Type B pancreatic cell (in vitro differentiated cells): ENCODE data around the gene SRGAP3. TPM values are rescaled to one million over a fixed set of nuclear protein-coding genes. Genes with fewer than 3 reads are reported as not detected.

ENCODE experiments used
- DNase-seq: peaks from one replicate; pipeline ENCODE4 v3.0.0; 2021; ENCODE audit warnings: mixed read lengths; ENCODE audit not compliant: unreplicated experiment; ENCODE audit errors: extremely low spot score
- H3K27ac Mint-ChIP-seq: 2 replicates; pipeline ENCODE4 v1.8.0; 2021; ENCODE audit warnings: mild to moderate bottlenecking, mixed read lengths
- H3K27me3 Mint-ChIP-seq: 2 replicates; pipeline ENCODE4 v1.8.0; 2021; ENCODE audit warnings: mixed read lengths
- H3K36me3 Mint-ChIP-seq: 2 replicates; pipeline ENCODE4 v1.8.0; 2021; ENCODE audit warnings: mixed read lengths
- H3K4me1 Mint-ChIP-seq: one replicate; pipeline ENCODE4 v1.8.0; 2021; ENCODE audit warnings: mixed read lengths; ENCODE audit not compliant: unreplicated experiment
- H3K4me3 Mint-ChIP-seq: 2 replicates; pipeline ENCODE4 v1.8.0; 2021; ENCODE audit warnings: mild to moderate bottlenecking, mixed read lengths
- H3K9me3 Mint-ChIP-seq: 2 replicates; pipeline ENCODE4 v1.8.0; 2021; ENCODE audit warnings: mixed read lengths
- total RNA-seq: library from RNA; stranded (reverse); gene quantifications from 2 replicates; pipeline ENCODE4 v1.2.1, GENCODE V29; 2021; ENCODE audit warnings: low replicate concordance
- TF ChIP-seq, protein P1 (sequence below): fragments of 200-600 bp; sonication (generic); conservative IDR thresholded peaks from 2 replicates; pipeline ENCODE4 v1.5.0; 2021; ENCODE audit warnings: antibody characterized with exemption, mild to moderate bottlenecking

SRGAP3 gene
- total RNA-seq, 1 donor from 2014 or later: 41.7 TPM

- Mint-ChIP-seq H3K27me3 (no peaks in the 10 kb centered on the region), H3K27ac (no peak overlapping the region), H3K36me3 (peaks cover 3% of the 10 kb centered on the region), H3K4me3 (no peak overlapping the region), H3K9me3 (no peaks in the 10 kb centered on the region), H3K4me1 (peaks cover 44% of the 10 kb centered on the region)
- no peak for DNase-seq
- TF ChIP-seq, protein P1, sequence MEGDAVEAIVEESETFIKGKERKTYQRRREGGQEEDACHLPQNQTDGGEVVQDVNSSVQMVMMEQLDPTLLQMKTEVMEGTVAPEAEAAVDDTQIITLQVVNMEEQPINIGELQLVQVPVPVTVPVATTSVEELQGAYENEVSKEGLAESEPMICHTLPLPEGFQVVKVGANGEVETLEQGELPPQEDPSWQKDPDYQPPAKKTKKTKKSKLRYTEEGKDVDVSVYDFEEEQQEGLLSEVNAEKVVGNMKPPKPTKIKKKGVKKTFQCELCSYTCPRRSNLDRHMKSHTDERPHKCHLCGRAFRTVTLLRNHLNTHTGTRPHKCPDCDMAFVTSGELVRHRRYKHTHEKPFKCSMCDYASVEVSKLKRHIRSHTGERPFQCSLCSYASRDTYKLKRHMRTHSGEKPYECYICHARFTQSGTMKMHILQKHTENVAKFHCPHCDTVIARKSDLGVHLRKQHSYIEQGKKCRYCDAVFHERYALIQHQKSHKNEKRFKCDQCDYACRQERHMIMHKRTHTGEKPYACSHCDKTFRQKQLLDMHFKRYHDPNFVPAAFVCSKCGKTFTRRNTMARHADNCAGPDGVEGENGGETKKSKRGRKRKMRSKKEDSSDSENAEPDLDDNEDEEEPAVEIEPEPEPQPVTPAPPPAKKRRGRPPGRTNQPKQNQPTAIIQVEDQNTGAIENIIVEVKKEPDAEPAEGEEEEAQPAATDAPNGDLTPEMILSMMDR: no peak
Measured at GRCh38 chr3:9168241-9168741, 81.2 kb downstream of the SRGAP3 start.

DNA sequence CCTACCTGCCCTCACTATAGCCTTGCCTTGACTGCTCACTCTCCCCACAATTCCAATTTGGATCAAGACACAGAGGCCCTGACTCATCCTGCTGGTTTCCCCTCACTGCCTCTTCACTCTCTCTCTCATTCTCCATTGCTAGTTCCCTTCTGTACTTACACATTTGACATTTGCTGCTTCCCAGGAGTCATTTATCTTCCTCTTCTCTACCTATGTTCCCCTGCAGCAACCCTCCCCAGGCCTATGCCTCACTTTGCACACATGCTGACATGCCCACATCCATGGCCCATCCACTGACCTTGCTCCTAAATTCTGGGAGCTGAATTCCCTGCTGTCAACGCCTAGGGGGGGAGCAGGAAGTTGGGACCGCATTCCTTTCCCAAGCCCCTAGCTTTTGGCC is 82.2 kb downstream of the SRGAP3 start:
- Mint-ChIP-seq H3K4me3 (no peak overlapping the region), H3K36me3 (peaks cover 3% of the 10 kb centered on the region), H3K27me3 (no peaks in the 10 kb centered on the region), H3K27ac (no peak overlapping the region), H3K9me3 (no peaks in the 10 kb centered on the region), H3K4me1 (peaks cover 35% of the 10 kb centered on the region)
- TF ChIP-seq, protein P1: no peak
- no peak for DNase-seq

DNA sequence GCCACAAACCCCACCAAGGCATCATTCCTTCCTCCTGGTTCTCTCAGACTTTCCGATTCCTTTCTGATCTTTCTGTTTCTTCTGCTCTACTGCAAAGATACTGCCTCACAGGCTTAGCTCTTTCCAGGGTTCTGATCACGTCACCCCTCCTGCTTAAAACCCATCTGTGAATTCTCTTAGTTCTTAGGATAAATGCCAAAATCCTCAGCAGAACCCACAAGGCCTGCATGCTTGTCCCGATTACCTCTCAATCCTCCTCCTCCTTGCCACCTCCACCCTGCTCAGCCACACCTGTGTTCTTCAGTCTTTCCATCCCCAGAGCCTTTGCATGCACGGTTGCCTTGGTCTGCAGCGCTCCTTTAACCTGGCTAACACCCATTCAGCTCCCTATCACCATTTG is 84.0 kb downstream of the SRGAP3 start:
- Mint-ChIP-seq H3K9me3 (no peaks in the 10 kb centered on the region), H3K27ac (no peak overlapping the region), H3K4me3 (no peak overlapping the region), H3K4me1 (peaks cover 33% of the 10 kb centered on the region), H3K36me3 (peaks cover 9% of the 10 kb centered on the region), H3K27me3 (no peaks in the 10 kb centered on the region)
- no peak for DNase-seq
- TF ChIP-seq, protein P1: no peak

DNA sequence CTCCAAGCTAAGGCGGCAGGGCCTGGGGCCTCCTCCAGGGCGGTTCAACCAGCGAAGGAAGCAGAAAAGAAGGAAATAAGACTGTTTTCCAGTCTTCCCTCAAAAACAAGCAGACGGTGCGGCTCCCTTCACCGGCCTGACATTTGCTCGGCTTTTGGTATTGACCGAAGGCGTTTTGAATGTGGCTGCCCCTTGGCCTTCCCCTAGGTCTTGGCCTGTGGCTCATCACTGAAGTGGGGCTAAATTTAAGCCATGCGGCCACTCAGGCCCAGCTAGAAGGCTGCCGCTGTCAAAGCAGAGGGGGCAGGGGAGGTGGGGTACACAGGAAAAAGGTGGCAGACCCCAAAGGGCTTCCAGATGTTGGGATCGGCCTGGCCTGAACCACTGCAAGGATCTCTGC is 86.2 kb downstream of the SRGAP3 start:
- TF ChIP-seq, protein P1: no peak
- DNase-seq: no peak
- Mint-ChIP-seq H3K36me3 (peaks cover 5% of the 10 kb centered on the region), H3K27me3 (no peaks in the 10 kb centered on the region), H3K27ac (no peak overlapping the region), H3K4me1 (peaks cover 23% of the 10 kb centered on the region), H3K4me3 (no peak overlapping the region), H3K9me3 (no peaks in the 10 kb centered on the region)

GRCh38 chr3:9161811-9162210 is 87.6 kb downstream of the SRGAP3 start:
- TF ChIP-seq, protein P1: no peak
- Mint-ChIP-seq H3K27ac (peak overlapping the region; percentile 4), H3K27me3 (no peaks in the 10 kb centered on the region), H3K36me3 (peaks cover 5% of the 10 kb centered on the region), H3K4me3 (no peak overlapping the region), H3K9me3 (no peaks in the 10 kb centered on the region), H3K4me1 (peaks cover 25% of the 10 kb centered on the region)
- DNase-seq: no peak

GRCh38 chr3:9161298-9161697 is 88.1 kb downstream of the SRGAP3 start:
- H3K36me3 Mint-ChIP-seq: peaks cover 5% of the 10 kb centered on the region
- TF ChIP-seq, protein P1: no peak
- H3K27me3 Mint-ChIP-seq: no peaks in the 10 kb centered on the region
- peaks cover 25% of the 10 kb centered on the region for H3K4me1 Mint-ChIP-seq
- H3K9me3 Mint-ChIP-seq: no peaks in the 10 kb centered on the region
- H3K4me3 Mint-ChIP-seq: no peak overlapping the region
- no peak for DNase-seq
- H3K27ac Mint-ChIP-seq: no peak overlapping the region
